Lung (tissue), 12 donors: ENCODE results near the gene INHBC. TPM values are rescaled to one million over a fixed set of nuclear protein-coding genes. Genes with fewer than 3 reads are reported as not detected.

Source experiments
- ATAC-seq: fragments of 200-7000 bp; cut with Tn5 transposase; one replicate; pipeline ENCODE4 v1.9.1; 2020; ENCODE audit warnings: moderate number of reproducible peaks; ENCODE audit not compliant: insufficient read depth, low FRiP score
- DNase-seq, 3 donors: peaks; one replicate each; pipeline ENCODE4 v3.0.0-alpha.2; 2013 to 2017
- H3K27ac ChIP-seq, 2 donors: one replicate each; pipeline ENCODE4 v1.5.1; 2013; ENCODE audit warnings: mild to moderate bottlenecking in 2 of 2, moderate library complexity in 2 of 2, control low read depth in 1 of 2, inconsistent platforms in 1 of 2, low read depth in 1 of 2, low read length in 1 of 2
- H3K27me3 ChIP-seq, 3 donors: one replicate each; pipeline ENCODE4 v1.5.1; 2013; ENCODE audit warnings: low read length in 2 of 3; ENCODE audit not compliant: control insufficient read depth in 3 of 3, insufficient read depth in 3 of 3
- H3K36me3 ChIP-seq, 4 donors: one replicate each; pipeline ENCODE4 v1.5.1; 2013; ENCODE audit warnings: low read length in 4 of 4, mild to moderate bottlenecking in 1 of 4, moderate library complexity in 1 of 4; ENCODE audit not compliant: control insufficient read depth in 4 of 4, insufficient read depth in 4 of 4
- H3K4me1 ChIP-seq, 5 donors: one replicate each; pipeline ENCODE4 v1.5.1; 2013; ENCODE audit warnings: low read length in 5 of 5, mild to moderate bottlenecking in 2 of 5, moderate library complexity in 1 of 5; ENCODE audit not compliant: control insufficient read depth in 5 of 5, insufficient read depth in 5 of 5
- H3K4me3 ChIP-seq: one replicate; pipeline ENCODE4 v1.5.1; 2013; ENCODE audit warnings: mild to moderate bottlenecking, control low read depth, moderate library complexity
- H3K9ac ChIP-seq, 2 donors: one replicate each; pipeline ENCODE4 v1.5.1; 2013; ENCODE audit warnings: low read length in 2 of 2, control low read depth in 1 of 2; ENCODE audit not compliant: insufficient read depth in 1 of 2
- H3K9me3 ChIP-seq, 4 donors: one replicate each; pipeline ENCODE4 v1.5.1; 2013; ENCODE audit warnings: low read length in 3 of 4, mild to moderate bottlenecking in 1 of 4, moderate library complexity in 1 of 4; ENCODE audit not compliant: control insufficient read depth in 4 of 4, insufficient read depth in 3 of 4
- WGBS, 2 donors: extraction: QIAGEN DNeasy Blood & Tissue Kit; methylation state at CpG; one replicate each; pipeline ENCODE4 v1.1.7; 2013; 5-methylcytosine and 5-hydroxymethylcytosine counted together
- polyA plus RNA-seq, 2 donors: library from polyadenylated mRNA; stranded (reverse); fragments of 200-250 nt; gene quantifications; one replicate each; pipeline ENCODE4 v1.2.1, GENCODE V29; 2013
- total RNA-seq, 2 donors: library from RNA; depleted of rRNA in 1 of 2; stranded (reverse); fragments of >200 nt in 1 of 2; gene quantifications; one replicate each; pipeline ENCODE4 v1.2.1, GENCODE V29; 2014 to 2021
- TF ChIP-seq, protein P1 (sequence below): IDR thresholded peaks from 2 replicates; pipeline ENCODE4 v1.5.1; 2012; ENCODE audit warnings: mild to moderate bottlenecking; ENCODE audit errors: control extremely low read depth, extremely low read depth
- donor health status: control.
- donor health status: control.
- donor health status: Bipolar disorder and iron deficiency.
- donor health status: healthy.
- donor health status: DM: yes; HTN: yes; CAD: no.

INHBC gene
- total and polyA plus RNA-seq, 4 donors, result 0.02 TPM; not detected in 3

DNA sequence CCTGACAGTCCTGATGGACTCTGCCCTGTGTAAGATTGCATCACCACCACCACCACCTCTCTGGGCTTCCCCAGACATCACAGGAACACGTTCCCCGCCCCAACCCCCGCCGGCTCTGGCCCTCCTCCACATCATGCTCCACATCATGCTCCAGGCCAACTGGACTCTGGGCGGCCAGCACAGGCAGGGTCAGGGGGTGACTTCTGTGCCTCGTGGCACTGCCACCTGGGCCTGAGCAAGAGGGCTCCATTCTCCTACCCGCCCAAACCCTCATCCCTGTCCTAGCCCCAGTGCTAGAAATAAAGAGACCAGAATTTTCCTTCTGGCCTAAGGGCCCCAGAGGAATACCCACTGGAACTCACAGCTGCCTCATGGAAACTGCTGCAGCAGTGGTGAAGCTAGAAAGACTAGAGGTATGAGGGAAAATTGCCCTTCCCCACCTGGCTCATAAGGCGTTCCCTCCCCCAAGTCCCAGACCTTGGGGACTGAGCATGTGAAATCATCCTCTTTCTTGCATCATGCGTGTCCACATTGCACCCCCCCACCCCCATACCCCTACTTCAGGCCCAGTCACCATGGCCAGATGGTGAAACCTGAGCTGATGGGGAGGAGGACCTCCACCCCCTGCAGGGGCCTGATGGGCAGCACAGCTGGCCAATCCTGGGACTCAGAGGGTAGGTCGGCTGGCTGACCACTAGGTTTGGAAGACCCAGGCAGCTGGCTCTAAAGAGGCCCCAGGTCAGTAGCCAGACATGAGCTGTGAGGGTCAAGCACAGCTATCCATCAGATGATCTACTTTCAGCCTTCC, 20.2 kb downstream of the INHBC start, which contains the start of gene INHBE:
Gene INHBE, plus strand, starts transcription at position 742 of the 808 bp plus-strand sequence. CDS start 230 bp downstream, outside the sequence.
- peak in 1 of 3 donors; percentile 38 for DNase-seq
- WGBS, 2 donors, result 59 to 61% methylated on average over 10 of the region's 10 CpGs
- H3K27ac ChIP-seq, result no peak within 1 kb of the TSS
- no peaks in the 10 kb centered on the region for H3K9me3 ChIP-seq
- no peak within 1 kb of the TSS for H3K9ac ChIP-seq
- peaks cover 0 to 7% (median 0%) of the 10 kb centered on the region in 5 donors for H3K4me1 ChIP-seq
- H3K4me3 ChIP-seq, result no peak within 1 kb of the TSS
- H3K27me3 ChIP-seq, result no peaks in the 10 kb centered on the region
- no peak for ATAC-seq
- TF ChIP-seq, protein P1, sequence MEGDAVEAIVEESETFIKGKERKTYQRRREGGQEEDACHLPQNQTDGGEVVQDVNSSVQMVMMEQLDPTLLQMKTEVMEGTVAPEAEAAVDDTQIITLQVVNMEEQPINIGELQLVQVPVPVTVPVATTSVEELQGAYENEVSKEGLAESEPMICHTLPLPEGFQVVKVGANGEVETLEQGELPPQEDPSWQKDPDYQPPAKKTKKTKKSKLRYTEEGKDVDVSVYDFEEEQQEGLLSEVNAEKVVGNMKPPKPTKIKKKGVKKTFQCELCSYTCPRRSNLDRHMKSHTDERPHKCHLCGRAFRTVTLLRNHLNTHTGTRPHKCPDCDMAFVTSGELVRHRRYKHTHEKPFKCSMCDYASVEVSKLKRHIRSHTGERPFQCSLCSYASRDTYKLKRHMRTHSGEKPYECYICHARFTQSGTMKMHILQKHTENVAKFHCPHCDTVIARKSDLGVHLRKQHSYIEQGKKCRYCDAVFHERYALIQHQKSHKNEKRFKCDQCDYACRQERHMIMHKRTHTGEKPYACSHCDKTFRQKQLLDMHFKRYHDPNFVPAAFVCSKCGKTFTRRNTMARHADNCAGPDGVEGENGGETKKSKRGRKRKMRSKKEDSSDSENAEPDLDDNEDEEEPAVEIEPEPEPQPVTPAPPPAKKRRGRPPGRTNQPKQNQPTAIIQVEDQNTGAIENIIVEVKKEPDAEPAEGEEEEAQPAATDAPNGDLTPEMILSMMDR, result no peak
- no peaks in the 10 kb centered on the region for H3K36me3 ChIP-seq

GRCh38 chr12:57455374-57456144, 21.0 kb downstream of the INHBC start:
- H3K9me3 ChIP-seq, result no peaks in the 10 kb centered on the region
- H3K36me3 ChIP-seq, result no peaks in the 10 kb centered on the region
- ATAC-seq (no peak), DNase-seq (no peak)
- TF ChIP-seq, protein P1, result no peak
- peaks cover 0 to 7% (median 0%) of the 10 kb centered on the region in 5 donors for H3K4me1 ChIP-seq
- no peak overlapping the region for H3K4me3 ChIP-seq
- H3K9ac ChIP-seq, result no peak overlapping the region
- peaks cover 0 to 4% (median 0%) of the 10 kb centered on the region in 3 donors for H3K27me3 ChIP-seq
- no peak overlapping the region for H3K27ac ChIP-seq
- WGBS, 2 donors, result 58 to 66% methylated on average over 10 of the region's 10 CpGs

GRCh38 chr12:57456145-57456700, 21.6 kb downstream of the INHBC start:
- TF ChIP-seq, protein P1, result peak; percentile 1
- DNase-seq, result peak in 2 of 3 donors; percentile 40 to 47
- 23 to 36% methylated on average over 12 to 15 of the region's 15 CpGs for WGBS, 2 donors

More at GRCh38 chr12:57456145-57456700, 21.6 kb downstream of the INHBC start:
- Histone ChIP-seq H3K9me3 (no peaks in the 10 kb centered on the region), H3K27me3 (peaks cover 0 to 10% (median 0%) of the 10 kb centered on the region in 3 donors), H3K4me3 (no peak overlapping the region), H3K4me1 (peaks cover 0 to 7% (median 4%) of the 10 kb centered on the region in 5 donors), H3K9ac (no peak overlapping the region), H3K36me3 (no peaks in the 10 kb centered on the region), H3K27ac (no peak overlapping the region)
- ATAC-seq, result no peak
